ENCODE data around the gene RPS6KA5. TPM values are rescaled to one million over a fixed set of nuclear protein-coding genes. Genes with fewer than 3 reads are reported as not detected.
"Not testable (repeated sequence)": the region's sequence is repeated elsewhere in the genome, so short reads cannot be mapped to it uniquely, and the experiment has no call there.

The RPS6KA5 gene
- total RNA-seq, 1 donor from 2014 or later: 0.65 TPM

GRCh38 chr14:90839889-90840266 lies 220.6 kb downstream of the RPS6KA5 start:
- H3K4me3 Mint-ChIP-seq (ENCODE audit: unreplicated experiment): no peak overlapping the region
- TF ChIP-seq, protein P1, sequence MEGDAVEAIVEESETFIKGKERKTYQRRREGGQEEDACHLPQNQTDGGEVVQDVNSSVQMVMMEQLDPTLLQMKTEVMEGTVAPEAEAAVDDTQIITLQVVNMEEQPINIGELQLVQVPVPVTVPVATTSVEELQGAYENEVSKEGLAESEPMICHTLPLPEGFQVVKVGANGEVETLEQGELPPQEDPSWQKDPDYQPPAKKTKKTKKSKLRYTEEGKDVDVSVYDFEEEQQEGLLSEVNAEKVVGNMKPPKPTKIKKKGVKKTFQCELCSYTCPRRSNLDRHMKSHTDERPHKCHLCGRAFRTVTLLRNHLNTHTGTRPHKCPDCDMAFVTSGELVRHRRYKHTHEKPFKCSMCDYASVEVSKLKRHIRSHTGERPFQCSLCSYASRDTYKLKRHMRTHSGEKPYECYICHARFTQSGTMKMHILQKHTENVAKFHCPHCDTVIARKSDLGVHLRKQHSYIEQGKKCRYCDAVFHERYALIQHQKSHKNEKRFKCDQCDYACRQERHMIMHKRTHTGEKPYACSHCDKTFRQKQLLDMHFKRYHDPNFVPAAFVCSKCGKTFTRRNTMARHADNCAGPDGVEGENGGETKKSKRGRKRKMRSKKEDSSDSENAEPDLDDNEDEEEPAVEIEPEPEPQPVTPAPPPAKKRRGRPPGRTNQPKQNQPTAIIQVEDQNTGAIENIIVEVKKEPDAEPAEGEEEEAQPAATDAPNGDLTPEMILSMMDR (IDR thresholded peaks at IDR 0.05): no peak
- H3K36me3 Mint-ChIP-seq (ENCODE audit: low read depth): no peaks in the 10 kb centered on the region
- H3K27me3 Mint-ChIP-seq (ENCODE audit: low read depth): no peaks in the 10 kb centered on the region
- DNase-seq (ENCODE audit: low spot score): no peak
- H3K9me3 Mint-ChIP-seq (ENCODE audit: low read depth): no peaks in the 10 kb centered on the region
- no peak overlapping the region for H3K27ac Mint-ChIP-seq (ENCODE audit: unreplicated experiment)
- peaks cover 8% of the 10 kb centered on the region for H3K4me1 Mint-ChIP-seq (ENCODE audit: low read depth)

GRCh38 chr14:90839024-90839888 lies 221.2 kb downstream of the RPS6KA5 start:
- no peaks in the 10 kb centered on the region for H3K36me3 Mint-ChIP-seq (ENCODE audit: low read depth)
- peak overlapping the region; percentile 43 for H3K27ac Mint-ChIP-seq (ENCODE audit: unreplicated experiment)
- no peak for DNase-seq (ENCODE audit: low spot score)

DNA sequence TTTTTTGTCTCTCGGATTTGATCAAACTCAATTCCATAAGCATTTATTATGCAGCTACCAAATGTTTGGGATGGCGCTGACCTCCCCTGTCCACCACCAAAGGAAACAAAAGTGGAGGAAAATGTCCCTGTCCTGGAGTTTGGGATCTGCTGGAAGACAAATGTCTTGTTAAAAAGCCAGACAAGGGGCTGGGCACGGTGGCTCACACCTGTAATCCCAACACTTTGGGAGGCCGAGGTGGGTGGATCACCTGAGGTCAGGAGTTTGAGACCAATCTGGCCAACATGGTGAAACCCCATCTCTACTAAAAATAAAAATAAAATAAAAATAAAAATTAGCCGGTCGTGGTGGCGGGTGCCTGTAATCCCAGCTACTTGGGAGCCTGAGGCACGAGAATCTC lies 221.9 kb downstream of the RPS6KA5 start:
- H3K27me3 Mint-ChIP-seq (ENCODE audit: low read depth); H3K4me3 Mint-ChIP-seq (ENCODE audit: unreplicated experiment); H3K4me1 Mint-ChIP-seq (ENCODE audit: low read depth); H3K9me3 Mint-ChIP-seq (ENCODE audit: low read depth); H3K36me3 Mint-ChIP-seq (ENCODE audit: low read depth); H3K27ac Mint-ChIP-seq (ENCODE audit: unreplicated experiment); DNase-seq (ENCODE audit: low spot score): not testable (repeated sequence)

More at GRCh38 chr14:90839024-90839888, 221.2 kb downstream of the RPS6KA5 start:
- TF ChIP-seq, protein P1 (IDR thresholded peaks at IDR 0.05): no peak
- Mint-ChIP-seq H3K4me3 (ENCODE audit: unreplicated experiment) (no peak overlapping the region), H3K4me1 (ENCODE audit: low read depth) (peaks cover 8% of the 10 kb centered on the region), H3K27me3 (ENCODE audit: low read depth) (no peaks in the 10 kb centered on the region), H3K9me3 (ENCODE audit: low read depth) (no peaks in the 10 kb centered on the region)

DNA sequence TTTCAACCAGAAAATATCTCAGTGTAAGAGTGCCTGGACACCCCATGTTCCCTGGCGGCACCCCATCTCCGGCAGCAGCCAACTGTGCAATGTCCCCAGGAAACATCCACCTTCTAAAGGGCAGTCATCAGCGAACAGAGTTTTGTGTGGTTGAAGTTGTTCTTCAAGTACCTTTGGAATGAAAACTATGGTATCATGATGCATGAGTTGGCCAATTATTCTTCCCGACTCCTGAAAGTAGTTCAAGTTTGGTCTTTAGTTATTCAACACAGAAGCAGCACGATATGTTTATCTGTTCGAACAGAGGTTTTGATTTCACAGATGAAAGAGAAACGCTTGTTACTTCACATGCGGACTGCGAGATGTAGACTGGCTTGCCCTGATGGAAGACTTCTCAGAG lies 223.1 kb downstream of the RPS6KA5 start:
- H3K36me3 Mint-ChIP-seq (ENCODE audit: low read depth): no peaks in the 10 kb centered on the region
- H3K4me1 Mint-ChIP-seq (ENCODE audit: low read depth): peaks cover 8% of the 10 kb centered on the region
- H3K27ac Mint-ChIP-seq (ENCODE audit: unreplicated experiment): no peak overlapping the region
- no peaks in the 10 kb centered on the region for H3K9me3 Mint-ChIP-seq (ENCODE audit: low read depth)
- DNase-seq (ENCODE audit: low spot score): peak; percentile 11
- TF ChIP-seq, protein P1 (IDR thresholded peaks at IDR 0.05): no peak
- peaks cover under 1% of the 10 kb centered on the region for H3K27me3 Mint-ChIP-seq (ENCODE audit: low read depth)
- no peak overlapping the region for H3K4me3 Mint-ChIP-seq (ENCODE audit: unreplicated experiment)

DNA sequence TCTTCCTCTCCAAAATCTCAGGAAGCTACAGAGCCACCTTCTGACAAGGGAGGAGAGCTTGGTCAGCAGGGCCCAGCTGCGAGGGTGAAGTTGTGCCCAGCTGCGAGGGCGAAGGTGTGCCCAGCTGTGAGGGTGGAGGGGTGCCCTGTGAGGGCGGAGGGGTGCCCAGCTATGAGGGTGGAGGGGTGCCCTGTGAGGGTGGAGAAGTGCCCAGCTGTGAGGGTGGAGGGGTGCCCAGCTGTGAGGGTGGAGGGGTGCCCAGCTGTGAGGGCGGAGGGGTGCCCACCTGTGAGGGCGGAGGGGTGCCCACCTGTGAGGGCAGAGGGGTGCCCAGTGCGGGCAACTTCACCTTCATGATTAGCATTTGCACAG lies 223.8 kb downstream of the RPS6KA5 start:
- Mint-ChIP-seq H3K9me3 (ENCODE audit: low read depth) (no peaks in the 10 kb centered on the region), H3K36me3 (ENCODE audit: low read depth) (no peaks in the 10 kb centered on the region), H3K27ac (ENCODE audit: unreplicated experiment) (no peak overlapping the region), H3K4me1 (ENCODE audit: low read depth) (peaks cover 8% of the 10 kb centered on the region), H3K27me3 (ENCODE audit: low read depth) (peaks cover 1% of the 10 kb centered on the region), H3K4me3 (ENCODE audit: unreplicated experiment) (no peak overlapping the region)
- peak; percentile 44 for DNase-seq (ENCODE audit: low spot score)
- TF ChIP-seq, protein P1 (IDR thresholded peaks at IDR 0.05): no peak

DNA sequence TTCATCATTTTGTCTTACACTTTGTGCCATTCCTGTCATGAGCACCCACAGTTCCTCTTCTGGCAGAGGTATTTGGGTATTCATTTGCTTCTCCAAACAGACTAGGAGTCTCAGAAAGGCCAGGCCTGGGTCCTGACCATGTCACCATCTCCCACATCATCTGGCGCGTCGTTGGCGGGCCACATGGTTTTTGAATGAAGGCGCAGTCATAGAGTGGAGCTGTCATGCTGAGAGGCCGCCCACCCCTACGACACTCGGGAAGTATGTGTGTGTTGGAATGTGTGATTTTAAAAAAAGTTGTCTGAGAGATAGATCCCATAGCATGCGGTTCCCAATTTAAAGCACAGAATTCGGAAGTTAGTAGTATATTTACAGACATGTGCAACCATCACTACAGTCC lies 228.6 kb downstream of the RPS6KA5 start:
- peaks cover 10% of the 10 kb centered on the region for H3K4me1 Mint-ChIP-seq (ENCODE audit: low read depth)
- TF ChIP-seq, protein P1 (IDR thresholded peaks at IDR 0.05): no peak
- no peak overlapping the region for H3K4me3 Mint-ChIP-seq (ENCODE audit: unreplicated experiment)
- no peak overlapping the region for H3K27ac Mint-ChIP-seq (ENCODE audit: unreplicated experiment)
- peaks cover 1% of the 10 kb centered on the region for H3K27me3 Mint-ChIP-seq (ENCODE audit: low read depth)
- DNase-seq (ENCODE audit: low spot score): peak; percentile 56
- H3K9me3 Mint-ChIP-seq (ENCODE audit: low read depth): no peaks in the 10 kb centered on the region
- no peaks in the 10 kb centered on the region for H3K36me3 Mint-ChIP-seq (ENCODE audit: low read depth)

Measured in chondrocyte (in vitro differentiated cells).